CD4-positive, alpha-beta T cell treated with Interferon alpha-2 for 1 hour (primary cell): ENCODE measurements around the gene PRRX2.
A peak's percentile ranks its signal among the peaks of the same experiment; 100 is the strongest.

Experiments used
- DNase-seq, 2 donors: peaks; one replicate each; pipeline ENCODE4 v3.0.0-alpha.2; 2020 to 2022

The PRRX2 gene

GRCh38 chr9:129761901-129762369, 96.5 kb downstream of the PRRX2 start:
- DNase-seq = no peak

GRCh38 chr9:129762370-129762984, 97.0 kb downstream of the PRRX2 start:
- peak in 1 of 2 donors; percentile 64 for DNase-seq

- DNase-seq = no peak
These were observed 97.8 kb downstream of the PRRX2 start for GRCh38 chr9:129762985-129763926.

GRCh38 chr9:129765764-129766317, 100.4 kb downstream of the PRRX2 start:
- no peak for DNase-seq

DNA sequence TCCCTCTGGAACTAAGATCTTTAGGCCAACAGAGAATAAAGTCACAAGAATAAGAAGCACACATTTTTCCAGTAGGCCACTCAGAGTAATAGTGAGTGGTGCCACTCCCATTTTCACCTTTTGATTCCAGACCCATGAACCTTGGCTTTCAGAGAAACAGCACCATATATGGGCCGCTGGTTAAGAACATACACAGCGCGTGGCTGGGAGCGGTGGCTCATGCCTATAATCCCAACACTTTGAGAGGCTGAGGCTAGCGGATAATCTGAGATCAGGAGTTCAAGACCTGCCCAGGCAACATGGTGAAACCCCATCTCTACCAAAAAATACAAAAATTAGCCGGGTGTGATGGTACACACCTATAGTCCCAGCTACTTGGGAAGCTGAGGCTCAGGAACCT, 103.0 kb downstream of the PRRX2 start:
- no peak for DNase-seq

DNA sequence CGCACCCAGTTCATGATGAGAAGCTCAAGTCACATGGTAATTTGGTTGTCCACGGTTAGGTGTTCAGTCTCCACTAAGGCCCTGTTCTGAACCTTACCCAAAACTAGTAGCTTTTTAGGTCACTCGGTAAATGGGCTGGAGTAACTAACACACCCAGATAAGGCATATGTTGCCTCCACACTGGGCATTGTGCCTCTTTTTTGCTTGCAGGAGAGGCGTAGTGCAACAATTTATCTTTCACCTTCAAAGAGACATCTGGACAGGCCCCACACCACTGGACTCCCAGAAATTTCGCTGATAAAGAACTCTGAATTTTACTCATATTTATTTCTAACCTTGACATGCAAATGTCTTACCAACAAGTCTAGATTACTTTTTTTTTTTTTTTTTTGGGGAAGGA, 104.2 kb downstream of the PRRX2 start:
- DNase-seq = no peak

DNA sequence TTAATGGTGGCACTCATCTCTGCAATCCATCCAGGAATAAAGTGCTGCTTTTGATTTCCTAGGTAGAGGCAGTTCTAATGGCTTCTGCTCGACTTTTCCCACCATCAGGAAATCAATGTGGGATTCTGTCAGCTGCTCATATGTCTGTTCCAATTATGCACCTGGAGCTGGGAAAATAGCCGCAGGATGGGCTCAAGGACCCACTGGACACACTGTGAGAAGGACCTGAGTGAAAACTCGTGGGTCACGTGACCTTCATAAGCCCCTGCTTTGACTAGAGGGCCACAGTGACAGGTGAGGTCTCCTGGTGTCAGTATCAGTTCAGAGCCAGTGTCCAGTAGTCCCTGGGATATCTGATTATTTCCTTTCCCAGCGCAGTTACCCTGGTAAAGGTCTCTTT, 105.3 kb downstream of the PRRX2 start:
- no peak for DNase-seq
